ENCODE results near the gene LPP.
A peak's percentile ranks its signal among the peaks of the same experiment; 100 is the strongest.

The LPP gene

GRCh38 chr3:188369526-188369925 lies 215.6 kb downstream of the LPP start:
- no peak for DNase-seq (ENCODE audit: low read depth)

- no peak for DNase-seq (ENCODE audit: low read depth)
Measured at GRCh38 chr3:188370081-188370830, 216.3 kb downstream of the LPP start.

GRCh38 chr3:188378786-188379185 lies 224.8 kb downstream of the LPP start:
- DNase-seq (ENCODE audit: low read depth), result no peak

- no peak for DNase-seq (ENCODE audit: low read depth)
Measured at GRCh38 chr3:188380252-188380651, 226.3 kb downstream of the LPP start.

- DNase-seq (ENCODE audit: low read depth), result no peak
Measured at GRCh38 chr3:188380722-188381121, 226.8 kb downstream of the LPP start.

- DNase-seq (ENCODE audit: low read depth), result no peak
Measured at GRCh38 chr3:188383748-188384147, 229.8 kb downstream of the LPP start.

- no peak for DNase-seq (ENCODE audit: low read depth)
Measured at GRCh38 chr3:188385295-188385694, 231.3 kb downstream of the LPP start.

- peak; percentile 2 for DNase-seq (ENCODE audit: low read depth)
Measured at GRCh38 chr3:188389711-188390342, 235.9 kb downstream of the LPP start.

GRCh38 chr3:188390343-188390718 lies 236.4 kb downstream of the LPP start:
- no peak for DNase-seq (ENCODE audit: low read depth)

GRCh38 chr3:188390775-188391443 lies 237.0 kb downstream of the LPP start:
- no peak for DNase-seq (ENCODE audit: low read depth)

- DNase-seq (ENCODE audit: low read depth), result no peak
Measured at GRCh38 chr3:188391592-188391991, 237.6 kb downstream of the LPP start.

GRCh38 chr3:188392076-188392475 lies 238.1 kb downstream of the LPP start:
- no peak for DNase-seq (ENCODE audit: low read depth)

- no peak for DNase-seq (ENCODE audit: low read depth)
Measured at GRCh38 chr3:188394623-188395022, 240.7 kb downstream of the LPP start.

GRCh38 chr3:188396251-188396650 lies 242.3 kb downstream of the LPP start:
- no peak for DNase-seq (ENCODE audit: low read depth)

GRCh38 chr3:188396900-188397299 lies 242.9 kb downstream of the LPP start:
- no peak for DNase-seq (ENCODE audit: low read depth)

- DNase-seq (ENCODE audit: low read depth), result no peak
Measured at GRCh38 chr3:188397766-188398705, 244.1 kb downstream of the LPP start.

- DNase-seq (ENCODE audit: low read depth), result no peak
Measured at GRCh38 chr3:188400494-188401243, 246.7 kb downstream of the LPP start.

- no peak for DNase-seq (ENCODE audit: low read depth)
Measured at GRCh38 chr3:188401244-188401993, 247.5 kb downstream of the LPP start.

- no peak for DNase-seq (ENCODE audit: low read depth)
Measured at GRCh38 chr3:188402229-188402628, 248.3 kb downstream of the LPP start.

- DNase-seq (ENCODE audit: low read depth), result no peak
Measured at GRCh38 chr3:188403404-188403803, 249.4 kb downstream of the LPP start.

- DNase-seq (ENCODE audit: low read depth), result no peak
Measured at GRCh38 chr3:188404124-188404523, 250.2 kb downstream of the LPP start.

All from stimulated activated CD8-positive, alpha-beta memory T cell treated with anti-CD3 and anti-CD28 coated beads, Interleukin-12 subunit alpha, Interleukin-12 subunit beta, amount 100 ng/mL, for 4 hours (primary cell).